Tibial artery (tissue), 4 donors: ENCODE results near the gene CLDN16.

Experiments
- DNase-seq, 2 donors: peaks; one replicate each; pipeline ENCODE4 v3.0.0-alpha.2; 2019
- H3K27ac ChIP-seq, 2 donors: fragments of 200-600 bp; sonication (generic) in 1 of 2; 1 replicate in 1 of 2; 2 replicates in 1 of 2; pipeline ENCODE4 v1.5.1; 2018 to 2019; ENCODE audit warnings: mild to moderate bottlenecking in 1 of 2
- H3K27me3 ChIP-seq, 2 donors: fragments of 200-600 bp; sonication (generic) in 1 of 2; one replicate each; pipeline versions ENCODE4 v1.5.1 to v1.6.0; 2016 to 2019
- H3K36me3 ChIP-seq, 3 donors: fragments of 200-600 bp; sonication (generic) in 2 of 3; one replicate each; pipeline ENCODE4 v1.5.1; 2016 to 2019; ENCODE audit warnings: mild to moderate bottlenecking in 2 of 3
- H3K4me1 ChIP-seq, 4 donors: fragments of 200-600 bp; sonication (generic) in 2 of 4; 1 replicate in 3 of 4; 2 replicates in 1 of 4; pipeline ENCODE4 v1.5.1; 2016 to 2019
- H3K4me3 ChIP-seq, 2 donors: fragments of 200-600 bp; sonication (generic) in 1 of 2; 1 replicate in 1 of 2; 2 replicates in 1 of 2; pipeline ENCODE4 v1.5.1; 2018 to 2019; ENCODE audit warnings: mild to moderate bottlenecking in 2 of 2
- H3K9me3 ChIP-seq, 3 donors: fragments of 200-600 bp; sonication (generic) in 1 of 3; one replicate each; pipeline ENCODE4 v1.5.1; 2016 to 2019
- intact Hi-C: fragments of 100-400 bp; cut with DNase I; formaldehyde crosslinking; loops from one replicate; pipeline ENCODE4 v1.15.0; 2023; ENCODE audit warnings: low total_unique reads
- TF ChIP-seq, protein P1 (sequence below), 2 experiments: fragments of 200-600 bp in 1 of 2; fragments of 450-650 bp in 1 of 2; IDR thresholded peaks; one replicate each; pipeline ENCODE4 v1.5.1; 2017 to 2019; ENCODE audit warnings: antibody characterized with exemption in 2 of 2, mild to moderate bottlenecking in 1 of 2, moderate library complexity in 1 of 2

CLDN16 gene

DNA sequence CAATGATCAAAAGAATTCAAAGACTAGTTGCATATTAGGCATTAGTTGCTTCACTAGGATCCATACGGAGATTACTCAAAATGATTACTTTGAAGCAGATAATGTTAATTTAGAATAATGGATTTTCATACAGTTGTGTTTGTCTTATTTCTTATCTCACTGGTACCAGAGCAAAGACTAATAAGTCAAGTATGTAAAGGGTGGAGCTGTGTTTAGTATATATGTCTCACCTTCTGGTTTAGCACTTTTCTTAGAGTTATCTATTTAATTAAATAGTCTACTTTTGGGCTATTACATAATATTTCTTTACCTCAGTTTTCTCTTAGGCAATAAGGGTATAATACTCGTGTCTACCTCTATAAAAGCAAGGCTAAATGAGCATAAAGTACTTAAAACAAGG, 42.9 kb downstream of the CLDN16 start:
- H3K27me3 ChIP-seq, result no peaks in the 10 kb centered on the region
- no peak overlapping the region for H3K4me3 ChIP-seq
- intact Hi-C loops, result no loop called here
- TF ChIP-seq, protein P1, sequence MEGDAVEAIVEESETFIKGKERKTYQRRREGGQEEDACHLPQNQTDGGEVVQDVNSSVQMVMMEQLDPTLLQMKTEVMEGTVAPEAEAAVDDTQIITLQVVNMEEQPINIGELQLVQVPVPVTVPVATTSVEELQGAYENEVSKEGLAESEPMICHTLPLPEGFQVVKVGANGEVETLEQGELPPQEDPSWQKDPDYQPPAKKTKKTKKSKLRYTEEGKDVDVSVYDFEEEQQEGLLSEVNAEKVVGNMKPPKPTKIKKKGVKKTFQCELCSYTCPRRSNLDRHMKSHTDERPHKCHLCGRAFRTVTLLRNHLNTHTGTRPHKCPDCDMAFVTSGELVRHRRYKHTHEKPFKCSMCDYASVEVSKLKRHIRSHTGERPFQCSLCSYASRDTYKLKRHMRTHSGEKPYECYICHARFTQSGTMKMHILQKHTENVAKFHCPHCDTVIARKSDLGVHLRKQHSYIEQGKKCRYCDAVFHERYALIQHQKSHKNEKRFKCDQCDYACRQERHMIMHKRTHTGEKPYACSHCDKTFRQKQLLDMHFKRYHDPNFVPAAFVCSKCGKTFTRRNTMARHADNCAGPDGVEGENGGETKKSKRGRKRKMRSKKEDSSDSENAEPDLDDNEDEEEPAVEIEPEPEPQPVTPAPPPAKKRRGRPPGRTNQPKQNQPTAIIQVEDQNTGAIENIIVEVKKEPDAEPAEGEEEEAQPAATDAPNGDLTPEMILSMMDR (IDR thresholded peaks at IDR 0.05), result no peak
- no peaks in the 10 kb centered on the region for H3K36me3 ChIP-seq
- no peaks in the 10 kb centered on the region for H3K4me1 ChIP-seq
- no peaks in the 10 kb centered on the region for H3K9me3 ChIP-seq
- H3K27ac ChIP-seq, result no peak overlapping the region
- no peak for DNase-seq

DNA sequence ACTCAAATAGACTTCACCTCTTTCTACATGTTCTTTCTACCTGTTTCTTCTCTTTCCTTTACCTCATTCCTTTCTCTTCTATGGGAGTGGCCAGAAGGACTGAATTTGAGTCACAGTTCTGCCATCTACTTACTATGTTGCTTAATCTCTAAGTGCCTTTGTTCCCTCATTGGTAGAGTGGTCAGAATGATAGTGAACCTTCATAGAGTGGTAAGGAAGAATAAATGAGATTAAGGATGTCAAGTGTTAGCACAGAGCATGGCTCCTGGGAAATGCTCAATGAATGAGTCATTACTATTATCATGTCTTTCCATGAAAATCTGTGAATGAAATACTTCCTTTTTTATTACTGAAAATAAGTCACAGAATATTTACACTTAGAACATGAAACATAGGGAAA, 44.3 kb downstream of the CLDN16 start:
- no peak overlapping the region for H3K27ac ChIP-seq

DNA sequence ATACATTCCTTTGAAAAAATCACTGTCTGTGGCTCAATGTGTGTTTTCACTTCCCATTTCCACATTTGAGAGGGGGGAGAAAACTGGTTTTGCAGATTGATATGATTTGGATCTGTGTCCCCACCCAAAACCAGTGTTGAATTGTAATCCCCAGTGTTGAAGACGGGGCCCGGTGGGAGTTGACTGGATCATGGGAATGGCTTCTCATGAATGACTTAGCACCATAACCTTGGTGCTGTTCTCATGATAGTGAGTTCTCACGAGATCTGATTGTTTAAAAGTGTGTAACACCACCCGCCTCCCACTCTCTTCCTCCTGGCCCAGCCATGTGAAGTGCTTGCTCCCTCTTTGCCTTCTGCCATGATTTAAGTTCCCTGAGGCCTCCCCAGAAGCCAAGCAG, 45.7 kb downstream of the CLDN16 start:
- H3K4me1 ChIP-seq, result no peaks in the 10 kb centered on the region
- no peaks in the 10 kb centered on the region for H3K9me3 ChIP-seq
- TF ChIP-seq, protein P1 (IDR thresholded peaks at IDR 0.05), result no peak
- DNase-seq, result no peak
- no peaks in the 10 kb centered on the region for H3K36me3 ChIP-seq
- intact Hi-C loops, result no loop called here
- H3K4me3 ChIP-seq, result no peak overlapping the region
- H3K27me3 ChIP-seq, result no peaks in the 10 kb centered on the region
- no peak overlapping the region for H3K27ac ChIP-seq

More for the DNA sequence above, 44.3 kb downstream of the CLDN16 start:
- H3K9me3 ChIP-seq, result no peaks in the 10 kb centered on the region
- intact Hi-C loops, result no loop called here
- no peaks in the 10 kb centered on the region for H3K36me3 ChIP-seq
- DNase-seq, result no peak
- no peaks in the 10 kb centered on the region for H3K4me1 ChIP-seq
- no peaks in the 10 kb centered on the region for H3K27me3 ChIP-seq
- H3K4me3 ChIP-seq, result no peak overlapping the region
- TF ChIP-seq, protein P1 (IDR thresholded peaks at IDR 0.05), result no peak

DNA sequence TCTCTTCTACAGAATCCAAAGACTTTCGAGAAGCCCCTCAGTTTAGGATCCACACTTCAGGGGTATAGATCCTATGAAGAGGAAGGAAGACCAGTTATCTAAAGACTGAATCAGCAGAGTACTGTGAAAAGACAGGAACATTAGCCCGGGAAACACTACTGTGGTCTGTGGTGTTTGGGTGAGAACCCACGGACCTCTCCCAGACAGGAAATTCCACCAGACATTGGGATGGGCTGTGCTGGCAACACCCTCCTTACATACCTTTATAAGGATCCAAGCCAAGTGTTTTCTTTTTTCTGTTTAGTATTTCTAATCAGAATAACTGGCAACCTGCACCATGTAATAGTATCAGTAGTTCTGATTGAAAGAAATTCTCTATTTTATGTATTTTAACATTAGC, 47.7 kb downstream of the CLDN16 start:
- TF ChIP-seq, protein P1 (IDR thresholded peaks at IDR 0.05), result no peak
- H3K4me3 ChIP-seq, result no peak overlapping the region
- no peak overlapping the region for H3K27ac ChIP-seq
- H3K9me3 ChIP-seq, result no peaks in the 10 kb centered on the region
- DNase-seq, result no peak
- H3K27me3 ChIP-seq, result no peaks in the 10 kb centered on the region
- no peaks in the 10 kb centered on the region for H3K36me3 ChIP-seq
- H3K4me1 ChIP-seq, result no peaks in the 10 kb centered on the region
- intact Hi-C loops, result no loop called here

DNA sequence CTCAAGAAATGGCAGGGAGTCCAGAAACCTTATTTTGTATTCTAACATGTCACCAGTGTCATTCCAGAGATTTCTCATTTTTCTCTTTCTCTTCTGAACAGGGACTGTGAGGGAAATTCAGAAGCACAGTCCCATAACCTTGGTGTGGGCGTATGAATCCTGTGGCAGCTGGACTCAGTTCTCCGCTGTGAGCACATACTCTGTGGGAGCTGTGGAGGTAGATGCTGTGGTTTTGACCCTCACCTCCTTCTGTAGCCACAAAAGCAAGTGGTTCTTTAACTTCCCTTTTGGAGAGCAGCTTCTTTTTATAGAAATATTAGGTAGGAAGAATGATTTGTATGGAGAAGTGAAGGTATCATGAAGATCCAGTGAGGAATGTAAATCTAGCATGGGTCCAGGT, 48.4 kb downstream of the CLDN16 start:
- Histone ChIP-seq H3K4me3 (no peak overlapping the region), H3K4me1 (no peaks in the 10 kb centered on the region), H3K27me3 (no peaks in the 10 kb centered on the region), H3K9me3 (no peaks in the 10 kb centered on the region), H3K27ac (no peak overlapping the region), H3K36me3 (no peaks in the 10 kb centered on the region)
- no peak for DNase-seq
- intact Hi-C loops, result no loop called here
- TF ChIP-seq, protein P1 (IDR thresholded peaks at IDR 0.05), result no peak

DNA sequence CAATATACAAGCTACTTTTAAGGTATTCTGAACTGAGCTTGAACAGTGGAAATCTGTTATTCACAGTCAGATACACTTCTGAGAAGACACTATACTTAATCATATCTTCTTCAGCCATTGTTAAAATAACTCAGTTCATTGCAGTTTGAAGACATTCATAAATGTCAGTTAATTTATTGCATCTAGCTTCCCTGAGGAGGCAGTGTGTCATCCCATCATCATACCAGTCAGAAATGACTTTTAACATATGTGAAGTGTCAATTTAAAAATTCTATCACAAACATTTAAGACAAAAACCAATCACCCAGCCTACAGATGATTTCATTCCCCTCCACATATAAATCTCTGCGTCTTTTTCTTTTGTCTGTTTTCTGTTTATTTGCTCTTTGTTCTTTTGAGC, 54.3 kb downstream of the CLDN16 start:
- no peaks in the 10 kb centered on the region for H3K36me3 ChIP-seq
- TF ChIP-seq, protein P1 (IDR thresholded peaks at IDR 0.05), result no peak
- H3K27ac ChIP-seq, result no peak overlapping the region
- H3K27me3 ChIP-seq, result no peaks in the 10 kb centered on the region
- H3K9me3 ChIP-seq, result no peaks in the 10 kb centered on the region
- no peak for DNase-seq
- no peak overlapping the region for H3K4me3 ChIP-seq
- intact Hi-C loops, result no loop called here
- H3K4me1 ChIP-seq, result no peaks in the 10 kb centered on the region
